ENCODE measurements around the gene SEL1L3.

The SEL1L3 gene

DNA sequence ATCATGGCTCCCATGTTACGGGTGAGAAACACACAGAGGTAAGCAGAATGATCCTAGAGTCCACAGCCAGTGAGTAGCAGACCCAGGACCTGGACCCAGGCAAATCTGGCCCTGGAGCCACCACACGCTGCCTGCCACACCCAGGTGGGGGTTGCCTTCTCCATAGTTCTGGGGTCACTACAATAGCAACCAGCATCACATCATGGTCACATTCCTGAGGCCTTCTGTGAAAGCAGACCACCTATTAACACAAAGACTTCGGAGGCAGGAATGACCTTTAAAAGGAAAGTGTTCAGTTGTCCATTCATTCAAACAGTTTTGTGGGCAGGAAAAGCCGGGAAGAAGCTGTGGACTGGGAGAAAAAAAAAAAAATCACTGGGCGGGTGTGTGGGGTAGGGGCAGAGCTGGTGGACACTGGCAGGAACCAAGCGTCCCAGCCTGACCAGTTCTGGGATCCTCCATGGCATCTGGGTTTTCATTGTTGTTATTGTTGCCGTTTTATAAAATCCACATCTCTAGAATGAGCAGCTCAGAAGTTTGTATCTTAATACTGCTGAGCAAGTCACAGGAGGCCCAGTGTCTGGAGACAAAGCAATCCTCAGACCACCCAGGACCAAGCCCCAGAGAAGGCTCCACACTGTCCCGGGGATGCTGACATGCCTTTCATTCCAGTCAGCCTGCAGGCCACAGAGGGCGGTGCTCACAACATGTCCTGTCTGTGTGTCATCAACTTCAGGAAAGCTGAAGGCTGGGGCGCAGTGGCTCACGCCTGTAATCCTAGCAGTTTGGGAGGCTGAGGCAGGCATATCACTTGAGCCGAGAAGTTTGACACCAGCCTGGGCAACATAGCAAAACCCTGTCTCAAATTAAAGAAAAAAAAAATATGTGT lies 67.0 kb downstream of the SEL1L3 start:
- no peak for DNase-seq (ENCODE audit: low read depth in 1 of 2, low spot score in 1 of 2)

DNA sequence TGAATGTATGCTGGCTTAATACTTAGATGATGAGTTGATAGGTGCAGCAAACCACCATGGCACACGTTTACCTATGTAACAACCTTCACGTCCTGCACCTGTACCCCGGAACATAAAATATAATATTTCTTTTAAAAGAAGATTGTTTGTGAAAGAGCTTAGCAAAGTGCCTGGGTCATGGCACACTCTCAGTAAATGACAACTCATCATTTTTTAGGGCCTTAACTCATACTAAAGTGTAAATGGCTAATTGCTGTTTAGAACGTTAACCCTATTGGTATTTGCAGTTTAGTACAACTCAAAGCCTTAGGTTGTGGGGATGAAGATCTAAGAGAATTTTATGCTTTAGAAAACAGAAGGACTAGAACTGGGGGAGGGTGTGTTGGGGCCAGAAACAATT lies 67.7 kb downstream of the SEL1L3 start:
- DNase-seq (ENCODE audit: low read depth in 1 of 2, low spot score in 1 of 2): no peak

DNA sequence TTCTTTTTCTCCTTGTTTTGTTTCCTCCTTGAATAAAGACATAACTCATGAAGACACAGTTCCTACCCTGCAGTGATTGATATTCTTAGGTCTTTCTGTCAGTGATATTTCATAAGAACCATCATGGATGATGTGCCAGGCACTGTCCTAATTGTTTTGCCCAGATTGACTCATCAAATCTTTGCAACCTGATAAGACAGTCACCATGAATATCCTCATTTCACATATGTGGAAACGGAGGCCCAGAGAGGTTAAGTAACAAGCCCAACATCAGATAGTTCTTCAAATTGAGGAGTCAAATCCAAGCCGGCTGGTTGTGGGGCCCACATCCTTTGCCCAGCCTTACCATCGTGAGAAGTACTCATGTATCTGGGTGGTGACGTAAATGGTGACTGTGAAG lies 69.9 kb downstream of the SEL1L3 start:
- no peak for DNase-seq (ENCODE audit: low read depth in 1 of 2, low spot score in 1 of 2)

DNA sequence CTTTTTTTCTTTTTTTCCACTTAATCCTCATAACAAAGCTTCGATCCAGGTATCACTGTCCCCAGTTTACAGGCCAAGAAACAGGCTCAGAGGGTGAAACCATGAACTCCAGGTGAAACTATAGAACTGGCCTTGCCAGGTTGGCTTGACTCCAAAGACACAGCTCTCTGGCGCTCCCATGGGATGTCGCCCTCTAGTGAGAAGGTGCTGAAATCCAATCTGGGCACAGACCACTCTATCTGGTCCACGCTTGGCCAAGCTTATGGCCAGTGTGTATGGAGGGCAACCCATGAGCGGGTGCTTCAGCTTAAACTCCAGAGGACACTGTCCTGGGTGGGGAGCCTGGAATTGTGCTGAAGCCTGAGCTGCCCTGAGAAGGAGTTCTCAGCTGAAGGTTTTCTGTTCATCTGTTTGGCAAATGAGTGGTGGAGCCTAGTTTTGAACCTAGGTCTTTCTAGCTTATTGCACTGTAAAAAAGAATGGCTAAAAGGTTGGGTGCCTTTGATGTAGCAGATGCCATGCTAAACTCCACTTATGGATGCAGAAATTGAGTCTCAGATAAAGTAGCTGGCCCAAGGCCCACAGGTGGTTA lies 70.5 kb downstream of the SEL1L3 start:
- no peak for DNase-seq (ENCODE audit: low read depth in 1 of 2, low spot score in 1 of 2)

DNA sequence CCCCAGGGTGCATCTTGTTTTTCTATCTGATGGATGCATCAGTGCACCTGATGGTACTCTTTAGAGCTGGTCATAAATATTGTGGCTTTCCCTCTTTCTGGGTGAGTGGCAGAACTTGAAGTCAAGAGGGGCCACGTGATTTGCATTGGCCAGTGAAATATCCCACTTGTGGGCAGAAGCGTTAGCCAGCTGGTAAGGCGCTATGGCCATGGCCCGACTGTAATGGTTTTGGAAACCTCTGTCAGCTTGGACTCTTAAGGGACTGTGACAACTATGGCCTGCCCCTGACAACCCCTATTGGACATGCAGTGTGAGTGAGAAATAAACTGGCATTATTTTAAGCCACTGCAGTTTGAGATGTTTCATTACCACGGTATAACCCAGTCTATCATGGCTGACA lies 72.8 kb downstream of the SEL1L3 start:
- DNase-seq (ENCODE audit: low read depth in 1 of 2, low spot score in 1 of 2): no peak

DNA sequence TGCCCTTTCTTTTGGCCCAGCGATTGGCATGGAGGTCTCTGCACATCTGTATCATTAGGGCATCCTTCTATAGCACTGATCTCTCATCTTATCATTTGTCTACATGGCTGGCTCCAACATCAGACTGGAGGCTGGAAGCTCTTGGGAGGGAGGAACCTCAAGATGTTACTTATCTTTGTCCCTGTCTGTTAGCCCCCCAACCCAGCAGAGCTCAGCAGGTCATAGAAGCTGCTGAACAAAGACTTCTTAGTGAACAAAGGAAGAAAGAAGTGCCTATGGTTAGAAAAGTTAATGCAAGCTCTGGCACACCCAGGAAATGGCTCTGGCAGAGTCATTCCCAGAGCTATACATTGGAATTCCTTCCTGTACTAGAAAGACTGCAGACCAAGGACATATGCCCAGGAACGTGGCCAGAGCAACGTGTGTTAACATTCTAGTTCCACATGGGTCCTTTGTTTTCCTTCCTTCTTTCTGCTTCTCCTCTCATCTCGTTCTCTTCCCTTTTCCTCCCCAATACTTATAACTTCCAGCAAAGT lies 74.0 kb downstream of the SEL1L3 start:
- DNase-seq (ENCODE audit: low read depth in 1 of 2, low spot score in 1 of 2): no peak

DNA sequence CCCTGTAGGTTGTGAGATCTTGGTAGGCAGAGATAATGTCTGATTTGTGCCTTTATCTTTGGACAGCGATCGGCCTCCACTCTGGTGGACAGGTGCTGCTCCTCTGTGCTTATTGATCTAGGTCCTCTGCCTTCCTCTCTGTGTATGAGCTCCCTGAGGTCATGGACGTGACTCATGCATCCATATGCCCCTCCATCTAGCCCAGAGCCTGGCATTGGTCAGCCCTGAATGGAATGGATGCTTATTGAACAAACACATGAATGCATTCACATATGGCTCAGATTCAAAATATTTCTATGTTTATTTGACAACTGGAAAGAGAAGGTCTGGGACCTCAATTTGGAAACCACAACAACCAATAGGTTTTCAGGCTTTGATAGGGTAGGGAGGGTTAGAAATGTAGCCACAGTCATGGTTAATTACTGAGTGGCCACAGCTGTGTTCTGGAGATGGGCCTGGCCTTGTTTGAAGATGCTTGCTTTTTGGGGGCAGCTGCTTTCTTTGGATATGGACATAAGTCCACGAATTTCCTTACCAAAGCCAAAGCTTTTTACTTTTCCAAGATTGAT lies 76.2 kb downstream of the SEL1L3 start:
- no peak for DNase-seq (ENCODE audit: low read depth in 1 of 2, low spot score in 1 of 2)

DNA sequence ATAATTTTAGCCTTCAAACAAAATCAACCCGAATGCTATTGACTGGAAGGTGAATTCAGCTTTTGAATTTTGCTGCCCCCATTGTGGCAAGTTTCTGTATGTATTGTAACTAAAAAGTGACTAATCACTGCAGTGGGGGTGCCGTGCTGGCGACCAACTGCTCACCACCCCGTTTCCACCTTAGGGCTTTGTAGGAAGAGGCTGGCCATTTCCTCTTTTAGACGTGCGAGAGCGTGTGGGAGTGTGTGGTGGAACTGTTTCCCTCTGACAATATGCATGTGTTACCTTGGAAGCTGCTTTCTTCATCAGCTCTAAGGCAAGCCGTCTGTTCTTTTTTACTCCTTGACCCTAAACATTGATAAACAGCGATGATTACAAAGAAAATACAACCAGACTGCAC lies 78.8 kb downstream of the SEL1L3 start:
- DNase-seq (ENCODE audit: low read depth in 1 of 2, low spot score in 1 of 2): no peak

DNA sequence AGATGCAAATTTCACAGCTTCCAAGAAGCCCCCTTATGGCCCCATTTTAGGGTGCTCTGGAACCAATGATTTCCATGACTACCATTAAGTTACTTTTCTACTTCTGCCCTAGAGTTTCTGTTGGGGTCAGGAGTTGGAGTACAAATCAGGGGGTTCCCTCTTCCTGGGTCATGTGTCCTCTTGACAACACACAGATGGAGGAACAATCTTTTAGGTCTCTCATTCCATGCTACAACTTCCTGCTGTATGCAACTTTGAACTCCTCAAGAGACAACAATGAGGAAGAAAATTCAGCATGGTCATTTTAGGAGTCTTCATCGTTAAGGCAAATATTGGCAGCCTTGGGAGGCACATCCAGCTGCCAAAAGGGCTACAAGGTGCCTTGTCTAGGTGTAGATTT lies 79.7 kb downstream of the SEL1L3 start:
- DNase-seq (ENCODE audit: low read depth in 1 of 2, low spot score in 1 of 2): no peak

DNA sequence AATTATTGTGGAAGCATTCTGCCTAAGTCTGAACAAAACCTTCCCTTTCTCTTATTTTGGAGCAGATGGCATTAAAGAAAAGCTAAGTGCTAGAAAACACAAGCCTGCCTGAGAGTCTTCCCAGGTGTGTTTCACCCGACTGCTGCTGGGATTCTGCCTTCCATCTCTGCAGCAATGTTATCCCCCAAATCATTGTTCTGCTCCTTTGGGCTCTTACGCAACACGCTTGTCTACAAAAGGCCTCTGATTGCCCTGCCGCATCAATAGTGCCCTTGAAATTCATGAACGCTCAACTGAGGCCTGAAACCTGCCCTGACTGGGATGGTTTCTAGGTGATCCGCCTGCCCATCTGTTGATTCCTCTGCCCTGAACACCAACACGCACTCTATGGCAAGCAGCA lies 80.3 kb downstream of the SEL1L3 start:
- no peak for DNase-seq (ENCODE audit: low read depth in 1 of 2, low spot score in 1 of 2)

DNA sequence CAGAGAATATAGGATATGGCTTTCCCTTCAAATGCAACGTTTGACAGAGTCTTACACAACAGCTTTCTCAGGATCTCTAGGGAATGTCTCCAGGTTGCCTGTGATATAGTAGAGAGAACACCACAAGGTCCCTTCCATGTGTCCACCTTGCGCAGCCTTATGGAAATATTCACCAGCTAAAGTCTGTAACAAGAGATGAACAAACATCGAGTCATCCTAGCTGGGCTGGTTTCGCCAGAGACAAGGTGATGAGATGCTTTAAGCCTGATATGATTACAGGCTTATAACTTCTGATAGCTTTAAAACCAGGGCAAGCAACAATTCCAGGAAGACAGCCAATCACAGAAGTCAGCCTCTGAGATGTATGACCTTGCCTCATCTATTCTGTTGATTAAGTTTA lies 83.8 kb downstream of the SEL1L3 start:
- DNase-seq (ENCODE audit: low read depth in 1 of 2, low spot score in 1 of 2): no peak

DNA sequence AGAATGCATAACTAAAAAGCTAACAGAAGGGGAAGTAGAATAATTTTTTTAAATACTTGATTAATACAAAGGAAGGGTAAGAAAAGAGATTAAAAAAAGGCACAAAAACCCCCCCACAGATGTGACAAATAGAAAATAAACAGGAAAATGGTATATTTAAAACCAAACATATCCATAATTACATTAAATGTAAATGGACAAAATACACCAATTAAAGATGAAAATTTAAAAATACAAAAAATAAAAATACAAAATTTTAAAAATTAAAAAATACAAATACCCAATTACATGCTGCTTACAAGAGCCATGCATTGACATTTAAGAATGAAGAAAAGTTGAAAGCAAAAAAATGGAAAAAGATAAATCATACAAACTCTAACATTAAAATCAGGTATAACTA lies 86.0 kb downstream of the SEL1L3 start:
- DNase-seq (ENCODE audit: low read depth in 1 of 2, low spot score in 1 of 2): no peak

DNA sequence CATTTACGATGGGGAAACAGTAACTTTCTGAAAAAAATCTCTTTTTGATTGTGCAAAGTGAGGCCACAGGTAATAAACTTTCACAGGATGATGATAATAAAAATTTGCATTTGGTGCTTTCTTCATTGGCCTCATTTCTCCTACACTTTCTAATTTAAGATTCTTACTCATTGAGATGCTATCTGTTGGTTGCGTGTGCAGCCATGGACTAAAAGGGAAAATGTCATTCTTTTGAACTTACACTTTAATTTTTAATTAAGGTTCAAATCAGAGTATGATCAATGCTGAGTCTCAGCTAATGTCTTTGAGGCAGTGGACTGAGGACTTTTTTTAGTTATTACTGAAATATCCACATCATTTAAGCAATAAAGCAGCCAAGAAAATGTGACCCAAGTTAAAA lies 87.6 kb downstream of the SEL1L3 start:
- DNase-seq (ENCODE audit: low read depth in 1 of 2, low spot score in 1 of 2): no peak

DNA sequence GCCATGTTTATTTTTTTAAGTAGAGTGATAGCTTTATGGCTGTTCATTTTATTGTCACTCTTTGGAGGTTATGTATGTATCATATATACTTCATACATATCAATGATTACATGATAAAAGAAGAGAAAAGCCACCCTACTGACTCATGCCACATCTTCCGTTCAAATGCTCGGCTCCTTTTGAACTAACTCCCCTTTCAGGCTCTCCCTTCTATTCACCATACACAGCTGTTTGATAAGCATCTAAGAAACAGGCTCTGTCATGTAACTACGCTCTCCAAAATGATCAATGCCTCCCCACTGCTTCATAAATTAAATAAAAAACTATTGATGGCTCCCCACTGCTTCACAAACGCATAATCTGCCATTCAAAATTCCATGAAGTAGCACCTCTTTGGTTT lies 89.4 kb downstream of the SEL1L3 start:
- no peak for DNase-seq (ENCODE audit: low read depth in 1 of 2, low spot score in 1 of 2)

DNA sequence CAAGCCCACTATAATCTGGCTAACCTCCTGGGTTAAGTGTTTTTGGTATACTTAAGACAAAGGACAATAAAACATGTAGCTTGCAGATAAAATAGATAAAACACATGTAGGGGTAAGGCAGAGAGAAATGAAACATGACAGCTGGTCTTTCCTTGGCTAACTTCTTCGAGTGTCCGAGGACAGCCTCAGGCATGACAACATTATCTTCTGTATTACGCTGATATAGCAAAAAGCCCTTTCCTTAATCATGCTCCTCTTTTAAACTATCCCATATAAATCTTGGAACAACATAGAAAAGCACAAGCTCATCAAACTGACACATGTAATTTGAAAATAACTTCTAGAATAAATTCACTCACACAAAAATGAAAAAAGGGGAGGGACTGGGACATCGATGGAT lies 91.1 kb downstream of the SEL1L3 start:
- no peak for DNase-seq (ENCODE audit: low read depth in 1 of 2, low spot score in 1 of 2)

DNA sequence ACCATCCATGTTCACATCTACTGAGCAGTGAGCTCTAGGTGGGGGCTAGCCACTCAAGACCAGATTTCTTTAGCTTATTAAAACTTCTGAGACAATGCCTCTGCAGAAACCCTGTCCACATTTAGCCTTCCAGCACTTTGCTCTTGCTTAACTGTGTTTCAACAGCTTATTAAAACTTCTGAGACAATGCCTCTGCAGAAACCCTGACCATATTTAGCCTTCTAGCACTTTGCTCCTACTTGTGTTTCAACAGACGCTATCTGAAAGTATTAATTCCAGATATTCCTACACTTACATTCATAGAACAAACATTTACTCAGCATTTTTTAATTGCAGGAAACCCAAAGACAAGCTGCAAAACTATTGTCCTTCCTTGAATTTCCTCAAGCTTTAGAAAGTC lies 91.9 kb downstream of the SEL1L3 start:
- DNase-seq (ENCODE audit: low read depth in 1 of 2, low spot score in 1 of 2): no peak

DNA sequence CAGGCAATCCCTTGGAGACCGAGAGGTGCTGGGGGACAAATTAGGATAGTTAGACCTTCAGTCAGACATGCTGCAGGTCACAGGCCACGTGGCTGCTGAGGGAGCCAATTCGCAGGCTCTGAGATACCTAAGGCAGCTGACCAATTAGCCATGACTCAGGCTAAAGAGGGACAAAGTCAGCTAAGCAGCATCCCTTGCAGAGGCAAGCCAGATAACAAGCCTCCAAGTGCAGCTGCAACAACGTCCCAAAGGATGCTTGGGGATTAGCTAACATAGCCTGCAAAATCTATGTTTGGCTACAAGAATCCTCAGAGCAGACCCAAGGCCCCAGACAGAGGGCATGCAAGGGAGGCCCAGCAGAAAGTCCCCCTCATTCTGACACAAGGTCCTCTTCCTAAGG lies 93.5 kb downstream of the SEL1L3 start:
- DNase-seq (ENCODE audit: low read depth in 1 of 2, low spot score in 1 of 2): no peak

DNA sequence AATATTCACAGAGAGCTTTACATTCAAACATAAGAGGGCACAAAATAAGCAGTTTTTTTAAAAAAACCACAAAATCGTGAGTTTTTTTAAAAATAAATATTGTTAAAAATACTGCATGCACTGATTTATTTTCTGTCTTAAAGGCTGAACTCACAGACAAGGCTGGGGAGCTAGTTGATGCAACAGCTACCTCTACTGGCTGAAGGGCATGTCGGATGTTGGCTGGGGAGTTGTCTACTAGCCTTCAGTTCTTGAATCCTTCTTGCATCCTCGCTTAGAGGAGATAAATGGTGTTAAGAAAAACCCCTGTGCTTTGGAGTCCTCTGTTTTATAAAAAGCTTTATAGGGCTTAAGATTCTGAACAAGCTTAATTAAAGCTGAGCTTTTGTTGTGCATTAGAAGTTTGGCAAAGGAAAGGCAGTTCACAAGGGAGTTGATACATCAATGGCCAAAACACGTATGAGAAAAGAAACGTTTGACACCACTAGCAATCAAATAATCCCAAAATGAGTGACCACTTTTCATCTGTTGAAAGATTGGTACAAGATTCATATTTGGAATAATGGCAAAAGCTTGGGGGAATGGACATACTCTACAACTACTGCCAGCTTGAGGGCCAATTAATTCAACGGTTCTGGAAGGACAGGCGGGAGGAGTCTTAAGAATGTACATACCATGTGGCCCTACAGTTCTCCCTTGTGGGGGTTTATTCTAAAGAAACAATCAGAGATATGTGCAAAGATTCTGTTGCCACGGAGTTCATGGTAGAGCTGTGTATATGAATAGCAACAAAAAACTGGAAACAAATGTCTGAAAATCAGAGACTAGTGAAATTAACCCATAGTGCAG lies 94.7 kb downstream of the SEL1L3 start:
- no peak for DNase-seq (ENCODE audit: low read depth in 1 of 2, low spot score in 1 of 2)

DNA sequence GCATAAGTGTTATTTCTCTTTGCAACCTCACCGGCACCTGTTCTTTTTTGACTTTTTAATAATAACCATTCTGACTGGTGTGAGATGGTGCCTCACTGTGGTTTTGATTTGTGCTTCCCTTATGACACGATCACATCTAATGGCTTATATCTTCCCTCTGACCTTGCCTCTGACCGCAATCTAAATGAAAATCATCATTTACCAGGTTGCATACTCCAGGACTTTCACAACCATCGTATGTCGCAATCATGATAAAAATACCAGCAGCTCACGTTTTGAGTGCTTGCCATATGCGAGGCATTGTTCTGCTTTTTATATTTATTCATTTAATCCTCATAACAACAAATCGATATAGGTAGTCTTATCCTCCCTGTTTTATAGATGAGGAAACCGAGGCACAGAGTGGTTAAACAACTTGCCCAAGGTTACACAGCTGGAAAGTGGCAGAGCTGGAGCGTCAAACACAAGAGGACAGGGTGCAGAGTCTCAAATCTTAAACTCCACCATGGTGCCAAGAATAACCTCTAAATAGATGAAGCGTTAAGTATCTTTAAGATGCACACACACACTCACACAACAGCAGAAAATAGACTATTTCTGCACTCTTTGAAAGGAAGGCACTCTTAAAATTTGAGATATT lies 102.2 kb downstream of the SEL1L3 start:
- no peak for DNase-seq (ENCODE audit: low read depth in 1 of 2, low spot score in 1 of 2)

DNA sequence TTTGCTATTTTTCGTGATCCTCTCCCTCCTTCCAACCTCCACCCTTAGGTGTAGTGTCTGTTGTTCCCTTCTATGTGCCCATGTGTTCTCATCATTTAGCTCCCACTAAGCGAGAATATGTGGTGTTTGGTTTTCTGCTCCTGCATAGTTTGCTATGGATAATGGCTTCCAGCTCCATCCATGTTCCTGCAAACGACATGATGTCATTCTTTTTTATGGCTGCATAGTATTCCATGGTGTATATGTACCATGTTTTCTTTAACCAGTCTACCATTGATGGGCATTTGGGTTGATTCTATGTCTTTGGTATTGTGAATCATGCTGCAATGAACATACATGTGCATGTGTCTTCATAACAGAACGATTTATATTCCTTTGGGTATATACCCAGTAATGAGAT lies 102.7 kb downstream of the SEL1L3 start:
- DNase-seq (ENCODE audit: low read depth in 1 of 2, low spot score in 1 of 2): no peak

DNA sequence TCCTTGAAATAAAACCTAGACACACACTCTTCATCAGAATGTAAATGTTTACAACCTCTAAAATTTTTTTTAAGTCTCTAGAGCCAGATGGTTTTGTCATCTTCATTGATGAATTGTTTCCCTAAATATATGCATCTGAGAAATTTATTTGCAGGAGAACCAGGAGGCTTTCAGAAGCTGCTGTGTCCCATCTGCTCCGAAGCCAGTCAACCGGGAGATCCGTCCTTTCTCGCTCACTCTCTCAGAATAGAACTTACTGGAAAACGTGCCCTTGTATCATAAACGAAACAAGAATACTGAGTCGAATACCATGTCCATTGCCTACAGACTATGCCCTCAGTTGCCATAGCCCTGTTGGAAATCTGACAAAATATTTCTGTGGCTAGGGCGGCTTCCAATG lies 103.7 kb downstream of the SEL1L3 start:
- DNase-seq (ENCODE audit: low read depth in 1 of 2, low spot score in 1 of 2): no peak

Measured in stimulated activated CD4-positive, alpha-beta T cell treated with anti-CD3 and anti-CD28 coated beads, Interleukin-15, amount 100 ng/mL, for 1 hour (primary cell).